ENCODE results near the gene MAD2L2. TPM values are rescaled to one million over a fixed set of nuclear protein-coding genes. Genes with fewer than 3 reads are reported as not detected.

MAD2L2 gene
- polyA plus RNA-seq, result 30.0 TPM
- long read RNA-seq, donor 1, transcript MAD2L2-207 (9 exons, 1,118 nt), result major isoform, 5 of 5 reads
- long read RNA-seq, donor 1, partial matches to known transcripts, result 0 of 5 reads
- long read RNA-seq, donor 1, other reads (novel, unspliced or antisense), result 0 of 5 reads
- long read RNA-seq, donor 2, transcript MAD2L2-207 (9 exons, 1,118 nt), result major isoform, 17 of 19 reads
- long read RNA-seq, donor 2, partial matches to known transcripts, result 0 of 19 reads
- long read RNA-seq, donor 2, other reads (novel, unspliced or antisense), result 0 of 19 reads
- long read RNA-seq, donor 3, result 0 reads
- long read RNA-seq, donor 4, partial matches to known transcripts, result 0 of 1 reads
- long read RNA-seq, donor 4, other reads (novel, unspliced or antisense), result 0 of 1 reads
- long read RNA-seq, donor 5, transcript MAD2L2-207 (9 exons, 1,118 nt), result major isoform, 5 of 8 reads
- long read RNA-seq, donor 5, partial matches to known transcripts, result 0 of 8 reads
- long read RNA-seq, donor 5, other reads (novel, unspliced or antisense), result 0 of 8 reads
- long read RNA-seq, donor 6, transcript MAD2L2-207 (9 exons, 1,118 nt), result major isoform, 17 of 19 reads
- long read RNA-seq, donor 6, partial matches to known transcripts, result 0 of 19 reads
- long read RNA-seq, donor 6, other reads (novel, unspliced or antisense), result 0 of 19 reads
- long read RNA-seq, donor 7, transcript MAD2L2-207 (9 exons, 1,118 nt), result major isoform, 9 of 11 reads
- long read RNA-seq, donor 7, partial matches to known transcripts, result 0 of 11 reads
- long read RNA-seq, donor 7, other reads (novel, unspliced or antisense), result 0 of 11 reads
- long read RNA-seq, donor 8, transcript MAD2L2-207 (9 exons, 1,118 nt), result major isoform, 18 of 19 reads
- long read RNA-seq, donor 8, partial matches to known transcripts, result 0 of 19 reads
- long read RNA-seq, donor 8, other reads (novel, unspliced or antisense), result 0 of 19 reads
- long read RNA-seq, donor 9, transcript MAD2L2-207 (9 exons, 1,118 nt), result major isoform, 13 of 14 reads
- long read RNA-seq, donor 9, partial matches to known transcripts, result 0 of 14 reads
- long read RNA-seq, donor 9, other reads (novel, unspliced or antisense), result 0 of 14 reads
- long read RNA-seq, donor 10, transcript MAD2L2-207 (9 exons, 1,118 nt), result major isoform, 14 of 14 reads
- long read RNA-seq, donor 10, partial matches to known transcripts, result 0 of 14 reads
- long read RNA-seq, donor 10, other reads (novel, unspliced or antisense), result 0 of 14 reads
- long read RNA-seq, donor 11, transcript MAD2L2-207 (9 exons, 1,118 nt), result major isoform, 10 of 11 reads
- long read RNA-seq, donor 11, partial matches to known transcripts, result 0 of 11 reads
- long read RNA-seq, donor 11, other reads (novel, unspliced or antisense), result 0 of 11 reads

- WGBS (ENCODE audit: insufficient coverage, low lambda C conversion rate), result 0% methylated on average over 2 of the region's 71 CpGs
- H3K9me3 ChIP-seq (ENCODE audit: control insufficient read depth, low read depth, low read length), result peaks cover 3% of the 10 kb centered on the region
- H3K27me3 ChIP-seq (ENCODE audit: control insufficient read depth, insufficient read depth, low read length), result peaks cover 25% of the 10 kb centered on the region
- H3K27ac ChIP-seq (ENCODE audit: low read length), result peak within 1 kb of the TSS; percentile 29
- peak; percentile 77 to 87 for DNase-seq
- peak within 1 kb of the TSS; percentile 93 for H3K4me3 ChIP-seq (ENCODE audit: low read length)
- H3K36me3 ChIP-seq (ENCODE audit: control insufficient read depth, insufficient read depth, low read length), result peaks cover 13% of the 10 kb centered on the region
- no peaks in the 10 kb centered on the region for H3K4me1 ChIP-seq (ENCODE audit: control insufficient read depth, insufficient read depth, low read length)
Measured at GRCh38 chr1:11681071-11681771, at the start of gene MAD2L2. MAD2L2 (minus strand) TSS chr1:11681148; CDS start chr1:11680601, 547 bp downstream.

- H3K9me3 ChIP-seq (ENCODE audit: control insufficient read depth, low read depth, low read length), result no peaks in the 10 kb centered on the region
- peak; percentile 37 to 42 for DNase-seq
- WGBS (ENCODE audit: insufficient coverage, low lambda C conversion rate), result no CpG with 5 or more reads among the region's 5 CpGs
- H3K4me3 ChIP-seq (ENCODE audit: low read length), result no peak overlapping the region
- H3K4me1 ChIP-seq (ENCODE audit: control insufficient read depth, insufficient read depth, low read length), result peaks cover 7% of the 10 kb centered on the region
- H3K27me3 ChIP-seq (ENCODE audit: control insufficient read depth, insufficient read depth, low read length), result no peaks in the 10 kb centered on the region
- no peaks in the 10 kb centered on the region for H3K36me3 ChIP-seq (ENCODE audit: control insufficient read depth, insufficient read depth, low read length)
- H3K27ac ChIP-seq (ENCODE audit: low read length), result peak overlapping the region; percentile 6
Measured at GRCh38 chr1:11730429-11730891, 49.5 kb upstream of the MAD2L2 start.

- Histone ChIP-seq H3K4me3 (ENCODE audit: low read length) (no peak overlapping the region), H3K36me3 (ENCODE audit: control insufficient read depth, insufficient read depth, low read length) (no peaks in the 10 kb centered on the region), H3K27ac (ENCODE audit: low read length) (no peak overlapping the region), H3K27me3 (ENCODE audit: control insufficient read depth, insufficient read depth, low read length) (no peaks in the 10 kb centered on the region), H3K9me3 (ENCODE audit: control insufficient read depth, low read depth, low read length) (no peaks in the 10 kb centered on the region), H3K4me1 (ENCODE audit: control insufficient read depth, insufficient read depth, low read length) (peaks cover 7% of the 10 kb centered on the region)
- no CpG with 5 or more reads among the region's 26 CpGs for WGBS (ENCODE audit: insufficient coverage, low lambda C conversion rate)
- no peak for DNase-seq
Measured at GRCh38 chr1:11729498-11730428, 48.8 kb upstream of the MAD2L2 start.

GRCh38 chr1:11729155-11729497 lies 48.2 kb upstream of the MAD2L2 start:
- no peak overlapping the region for H3K4me3 ChIP-seq (ENCODE audit: low read length)
- H3K27ac ChIP-seq (ENCODE audit: low read length), result no peak overlapping the region
- H3K4me1 ChIP-seq (ENCODE audit: control insufficient read depth, insufficient read depth, low read length), result peaks cover 7% of the 10 kb centered on the region
- no peak for DNase-seq
- H3K27me3 ChIP-seq (ENCODE audit: control insufficient read depth, insufficient read depth, low read length), result no peaks in the 10 kb centered on the region
- no CpG with 5 or more reads among the region's 11 CpGs for WGBS (ENCODE audit: insufficient coverage, low lambda C conversion rate)
- H3K9me3 ChIP-seq (ENCODE audit: control insufficient read depth, low read depth, low read length), result no peaks in the 10 kb centered on the region
- H3K36me3 ChIP-seq (ENCODE audit: control insufficient read depth, insufficient read depth, low read length), result no peaks in the 10 kb centered on the region

GRCh38 chr1:11728126-11728806 lies 47.3 kb upstream of the MAD2L2 start:
- Histone ChIP-seq H3K27me3 (ENCODE audit: control insufficient read depth, insufficient read depth, low read length) (no peaks in the 10 kb centered on the region), H3K27ac (ENCODE audit: low read length) (no peak overlapping the region), H3K9me3 (ENCODE audit: control insufficient read depth, low read depth, low read length) (no peaks in the 10 kb centered on the region), H3K4me3 (ENCODE audit: low read length) (no peak overlapping the region), H3K36me3 (ENCODE audit: control insufficient read depth, insufficient read depth, low read length) (no peaks in the 10 kb centered on the region), H3K4me1 (ENCODE audit: control insufficient read depth, insufficient read depth, low read length) (peaks cover 7% of the 10 kb centered on the region)
- 100% methylated on average over 3 of the region's 4 CpGs for WGBS (ENCODE audit: insufficient coverage, low lambda C conversion rate)
- no peak for DNase-seq

- H3K4me1 ChIP-seq (ENCODE audit: control insufficient read depth, insufficient read depth, low read length), result peaks cover 6% of the 10 kb centered on the region
- no peak overlapping the region for H3K27ac ChIP-seq (ENCODE audit: low read length)
- no peak for DNase-seq
- H3K27me3 ChIP-seq (ENCODE audit: control insufficient read depth, insufficient read depth, low read length), result no peaks in the 10 kb centered on the region
- H3K36me3 ChIP-seq (ENCODE audit: control insufficient read depth, insufficient read depth, low read length), result no peaks in the 10 kb centered on the region
- WGBS (ENCODE audit: insufficient coverage, low lambda C conversion rate), result 83% methylated on average over 2 of the region's 4 CpGs
- H3K4me3 ChIP-seq (ENCODE audit: low read length), result no peak overlapping the region
- no peaks in the 10 kb centered on the region for H3K9me3 ChIP-seq (ENCODE audit: control insufficient read depth, low read depth, low read length)
Measured at GRCh38 chr1:11727119-11727518, 46.2 kb upstream of the MAD2L2 start.

GRCh38 chr1:11725616-11726015 lies 44.7 kb upstream of the MAD2L2 start:
- peaks cover 2% of the 10 kb centered on the region for H3K4me1 ChIP-seq (ENCODE audit: control insufficient read depth, insufficient read depth, low read length)
- H3K4me3 ChIP-seq (ENCODE audit: low read length), result no peak overlapping the region
- H3K36me3 ChIP-seq (ENCODE audit: control insufficient read depth, insufficient read depth, low read length), result no peaks in the 10 kb centered on the region
- no CpG with 5 or more reads among the region's 5 CpGs for WGBS (ENCODE audit: insufficient coverage, low lambda C conversion rate)
- H3K9me3 ChIP-seq (ENCODE audit: control insufficient read depth, low read depth, low read length), result no peaks in the 10 kb centered on the region
- H3K27ac ChIP-seq (ENCODE audit: low read length), result no peak overlapping the region
- no peaks in the 10 kb centered on the region for H3K27me3 ChIP-seq (ENCODE audit: control insufficient read depth, insufficient read depth, low read length)
- no peak for DNase-seq

GRCh38 chr1:11722538-11722937 lies 41.6 kb upstream of the MAD2L2 start:
- Histone ChIP-seq H3K27ac (ENCODE audit: low read length) (no peak overlapping the region), H3K9me3 (ENCODE audit: control insufficient read depth, low read depth, low read length) (no peaks in the 10 kb centered on the region), H3K4me3 (ENCODE audit: low read length) (no peak overlapping the region), H3K27me3 (ENCODE audit: control insufficient read depth, insufficient read depth, low read length) (no peaks in the 10 kb centered on the region), H3K4me1 (ENCODE audit: control insufficient read depth, insufficient read depth, low read length) (no peaks in the 10 kb centered on the region), H3K36me3 (ENCODE audit: control insufficient read depth, insufficient read depth, low read length) (no peaks in the 10 kb centered on the region)
- peak in 1 of 2 donors; percentile 16 for DNase-seq
- 100% methylated on average over 1 of the region's 2 CpGs for WGBS (ENCODE audit: insufficient coverage, low lambda C conversion rate)
